K562 (cell line): ENCODE measurements around the gene NOSTRIN. TPM values are rescaled to one million over a fixed set of nuclear protein-coding genes. Genes with fewer than 3 reads are reported as not detected.

Experiments
- ATAC-seq: fragments of 200-7000 bp; cut with Tn5 transposase; 3 replicates; pipeline ENCODE4 v1.9.1; 2020; ENCODE audit warnings: moderate library complexity
- BruUV-seq: library from RNA; stranded (reverse); fragments of 400-500 nt; replicated peaks from 2 replicates; lab custom pipeline; 2021; lab: Mats Ljungman, UMichigan
- CTCF ChIA-PET: fragments of 300-600 bp; formaldehyde crosslinking; extraction: SDS; loops from one replicate; lab custom pipeline; 2021; ENCODE audit warnings: low intra/inter-chr PET ratio; lab: Yijun Ruan, JAX
- POLR2A ChIA-PET: fragments of 300-600, 350-650 bp; sonication (Branson Sonifier 250); formaldehyde crosslinking; extraction: SDS; loops from one replicate; lab custom pipeline; 2021; ENCODE audit warnings: antibody characterized with exemption, inconsistent platforms; lab: Yijun Ruan, JAX
- DNase-seq, 4 experiments: peaks; one replicate each; pipeline versions ENCODE4 v3.0.0 to v3.0.0-alpha.2; 2011 to 2018; ENCODE audit warnings: low spot score in 3 of 4, mixed read lengths in 3 of 4; ENCODE audit errors: extremely low read depth in 1 of 4
- FAIRE-seq: peaks from 2 replicates; lab custom pipeline; 2011; peaks lifted over from hg19 to GRCh38; lab: Jason Lieb, UNC
- H2AFZ ChIP-seq: 2 replicates; pipeline ENCODE4 v1.6.0; 2011; ENCODE audit warnings: low read depth, low read length, control low read depth, inconsistent platforms
- H3K27ac ChIP-seq: fragments of 200-600 bp; 3 replicates; pipeline ENCODE4 v1.8.0; 2011; ENCODE audit warnings: low read depth, mild to moderate bottlenecking, control low read depth, inconsistent platforms, low read length, moderate library complexity, mixed read lengths; ENCODE audit errors: extremely low read depth
- H3K27me3 ChIP-seq, 2 experiments: fragments of 300-600 bp in 1 of 2; 2 replicates in 1 of 2; 3 replicates in 1 of 2; pipeline versions ENCODE4 v1.6.0 to v1.8.0; 2011; ENCODE audit warnings: inconsistent platforms in 2 of 2, low read length in 2 of 2, mild to moderate bottlenecking in 1 of 2, mixed read lengths in 1 of 2, moderate library complexity in 1 of 2; ENCODE audit not compliant: control insufficient read depth in 2 of 2, insufficient read depth in 2 of 2
- H3K36me3 ChIP-seq: fragments of 300-600 bp; 3 replicates; pipeline ENCODE4 v1.8.0; 2011; ENCODE audit warnings: mild to moderate bottlenecking, low read length, inconsistent platforms; ENCODE audit not compliant: control insufficient read depth, insufficient read depth
- H3K4me1 ChIP-seq, 2 experiments: fragments of 200-600 bp in 1 of 2; replicated peaks in 1 of 2; 2 replicates in 1 of 2; 3 replicates in 1 of 2; pipeline versions ENCODE4 v1.5.1 to v1.8.0; 2011; ENCODE audit warnings: inconsistent platforms in 2 of 2, low read length in 2 of 2, mild to moderate bottlenecking in 1 of 2, mixed read lengths in 1 of 2, moderate library complexity in 1 of 2; ENCODE audit not compliant: control insufficient read depth in 2 of 2, insufficient read depth in 2 of 2
- H3K4me2 ChIP-seq: 2 replicates; pipeline ENCODE4 v1.6.1; 2011; ENCODE audit warnings: low read length, control low read depth, inconsistent platforms, mixed read lengths; ENCODE audit not compliant: insufficient read depth
- H3K4me3 ChIP-seq: fragments of 200-600 bp; sonication (generic), shearing (Covaris generic); 2 replicates; pipeline ENCODE4 v1.5.1; 2016; ENCODE audit warnings: control low read depth, inconsistent platforms
- H3K79me2 ChIP-seq: fragments of 200-600 bp; 3 replicates; pipeline ENCODE4 v1.8.0; 2011; ENCODE audit warnings: low read length, inconsistent platforms; ENCODE audit not compliant: control insufficient read depth, insufficient read depth
- H3K9ac ChIP-seq, 2 experiments: 2 replicates each; pipeline versions ENCODE4 v1.6.0 to v1.6.1; 2011; ENCODE audit warnings: low read depth in 2 of 2, low read length in 2 of 2, control low read depth in 1 of 2, inconsistent platforms in 1 of 2, mild to moderate bottlenecking in 1 of 2, mixed read lengths in 1 of 2; ENCODE audit not compliant: insufficient read depth in 1 of 2
- H3K9me1 ChIP-seq: one replicate; pipeline ENCODE4 v1.6.0; 2011; ENCODE audit warnings: inconsistent platforms, mild to moderate bottlenecking, low read length, moderate library complexity; ENCODE audit not compliant: control insufficient read depth, insufficient read depth
- H3K9me3 ChIP-seq: replicated peaks from 2 replicates; pipeline ENCODE4 v1.5.1; 2011; ENCODE audit warnings: low read depth, low read length, inconsistent platforms; ENCODE audit not compliant: control insufficient read depth, insufficient read depth
- H4K20me1 ChIP-seq: replicated peaks from 2 replicates; pipeline ENCODE4 v1.6.1; 2011; ENCODE audit warnings: low read length, inconsistent platforms, mixed read lengths; ENCODE audit not compliant: control insufficient read depth, insufficient read depth
- HDGF ChIP-seq: fragments of 450-650 bp; IDR thresholded peaks from 2 replicates; pipeline ENCODE4 v1.6.1; 2016
- KDM1A ChIP-seq, 2 experiments: fragments of 450-650 bp; IDR thresholded peaks; 2 replicates each; pipeline ENCODE4 v1.6.1; 2016; ENCODE audit warnings: mild to moderate bottlenecking in 2 of 2
- NCOA6 ChIP-seq: fragments of 450-650 bp; IDR thresholded peaks from 2 replicates; pipeline ENCODE4 v1.6.1; 2017; ENCODE audit warnings: mild to moderate bottlenecking
- NFE2L1 ChIP-seq: fragments of 450-650 bp; IDR thresholded peaks from 2 replicates; pipeline ENCODE4 v1.6.1; 2016; ENCODE audit warnings: missing genetic modification characterization, low read depth, mild to moderate bottlenecking, missing compliant biosample characterization, moderate library complexity, borderline replicate concordance
- PTBP1 ChIP-seq: fragments of 200-400 bp; formaldehyde crosslinking; IDR thresholded peaks from 2 replicates; pipeline ENCODE4 v1.6.1; 2017; ENCODE audit warnings: low read depth, low read length
- RFX5 ChIP-seq: IDR thresholded peaks from 2 replicates; pipeline ENCODE4 v1.6.1; 2011; ENCODE audit warnings: low read depth, mild to moderate bottlenecking, improper control_type of control experiment, low read length
- SMARCA5 ChIP-seq: fragments of 450-650 bp; IDR thresholded peaks from 2 replicates; pipeline ENCODE4 v1.6.1; 2016
- ZNF274 ChIP-seq: IDR thresholded peaks from 2 replicates; pipeline ENCODE4 v1.6.1; 2011; ENCODE audit warnings: low read depth, mild to moderate bottlenecking, low read length, moderate library complexity, borderline replicate concordance
- WGBS: fragments of 100-300 bp; shearing (Covaris generic); methylation state at CpG from one replicate; pipeline ENCODE4 v1.1.6; 2016; ENCODE audit warnings: low coverage, mixed read lengths; ENCODE audit not compliant: insufficient coverage; ENCODE audit errors: missing lambda C conversion rate; 5-methylcytosine and 5-hydroxymethylcytosine counted together
- in situ Hi-C: fragments of 300-500 bp; cut with MboI; formaldehyde crosslinking; loops from 4 replicates; pipeline ENCODE4 v1.15.0; 2018; ENCODE audit warnings: inconsistent platforms, mixed read lengths
- intact Hi-C: fragments of 100-400 bp; cut with micrococcal nuclease; formaldehyde crosslinking; loops from 2 replicates; pipeline ENCODE4 v1.14.2; 2022
- polyA plus RNA-seq, 8 experiments: library from polyadenylated mRNA; depleted of rRNA in 4 of 8; stranded (reverse) in 5 of 8; unstranded in 3 of 8; fragments of >200 nt; fragmentation: Nextera tagmentation in 2 of 8; fragmentation: Illumina TruSeq in 1 of 8; extraction: Ambion mirVana in 2 of 8; extraction: Trizol in 1 of 8; gene quantifications; 2 replicates each; pipeline versions ENCODE4 v1.2.1 to v1.2.3, GENCODE V29; 2011 to 2014; ENCODE audit warnings: inconsistent platforms in 1 of 8, missing spikeins in 1 of 8
- total RNA-seq, 7 experiments: library from RNA; depleted of rRNA in 6 of 7; stranded (reverse); fragments of >200 nt in 6 of 7; fragmentation: Illumina TruSeq in 2 of 7; extraction: Trizol in 2 of 7; gene quantifications; 2 replicates each; pipeline versions ENCODE4 v1.2.1 to v1.2.3, GENCODE V29; 2011 to 2021; ENCODE audit warnings: low replicate concordance in 1 of 7
- TF ChIP-seq, protein P1 (sequence below): fragments of 200-800 bp; sonication (Bioruptor generic); IDR thresholded peaks from 2 replicates; pipeline ENCODE4 v1.6.1; 2017; ENCODE audit warnings: missing genetic modification characterization, missing compliant biosample characterization
- TF ChIP-seq, protein P2 (sequence below): fragments of 450-650 bp; formaldehyde crosslinking; IDR thresholded peaks from 2 replicates; pipeline ENCODE4 v1.4.0; 2022; ENCODE audit warnings: missing genetic modification characterization
- TF ChIP-seq, protein P3 (sequence below): fragments of 250-450 bp; sonication (Bioruptor Pico); IDR thresholded peaks from 2 replicates; pipeline ENCODE4 v1.8.0; 2022; ENCODE audit warnings: inconsistent platforms, mild to moderate bottlenecking, moderate library complexity, borderline replicate concordance

NOSTRIN gene
- total and polyA plus RNA-seq, 9 of the 15 experiments (the other 6 are each of a cell fraction or from before 2014, with no cell fraction given), result 26.7 to 82.9 (median 56.3) TPM

DNA sequence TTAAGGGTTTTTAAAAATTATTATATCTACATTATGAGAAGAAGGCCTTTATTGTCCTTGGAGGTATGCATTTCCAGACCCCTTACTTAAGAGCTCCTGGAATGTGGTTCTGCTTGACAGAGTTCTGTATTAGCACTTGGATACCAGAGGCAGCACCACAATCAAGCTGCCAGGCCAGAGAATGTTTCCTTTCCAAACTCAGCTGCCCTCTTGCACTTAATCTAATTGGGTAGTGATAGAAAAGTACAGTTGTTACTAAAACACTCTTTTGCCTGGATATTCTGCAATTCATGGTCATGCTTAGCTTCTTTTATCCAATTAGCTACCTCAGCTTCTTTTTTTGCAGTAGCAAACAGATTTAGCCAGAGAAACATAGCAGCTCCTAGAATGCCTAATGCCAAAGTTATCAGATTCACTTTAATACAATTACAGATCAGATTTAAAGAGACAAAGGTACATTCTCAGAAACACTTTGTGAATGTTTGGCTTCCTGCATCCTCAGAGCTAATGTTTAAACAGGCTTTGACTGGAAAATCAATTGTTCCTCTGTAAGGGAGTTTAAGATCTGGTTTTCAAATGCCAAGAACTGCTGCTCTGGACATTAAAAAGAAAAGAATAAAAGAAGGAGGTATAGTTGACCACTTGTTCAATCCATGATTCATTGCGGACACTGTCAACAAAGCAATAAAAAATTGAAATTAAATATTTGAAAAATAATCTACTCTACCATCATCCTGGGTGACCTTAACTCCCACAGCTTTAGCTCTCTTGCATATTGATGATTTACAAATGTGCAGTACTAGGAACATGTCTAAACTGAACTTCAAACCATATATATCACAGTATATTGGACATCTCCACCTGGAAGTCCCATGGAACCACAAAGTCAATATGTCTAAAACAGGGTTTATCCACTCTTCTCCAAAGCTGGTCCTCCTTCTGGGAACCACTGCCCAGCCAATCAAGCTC is 12.8 kb downstream of the NOSTRIN start:
- FAIRE-seq, result no peak
- intact Hi-C loops, result no loop called here
- no peak for DNase-seq
- ATAC-seq, result no peak
- no TSS peak for BruUV-seq
- WGBS, result 94% methylated on average over 1 of the region's 1 CpG
- no peaks in the 10 kb centered on the region for H4K20me1 ChIP-seq
- in situ Hi-C loops, result no loop called here
- H3K4me1 ChIP-seq, result peaks cover 0 to 30% of the 10 kb centered on the region in 2 experiments; a peak in 4 of 5 replicates
- H3K9me3 ChIP-seq, result no peaks in the 10 kb centered on the region
- H3K4me2 ChIP-seq, result no peak overlapping the region
- ChIA-PET POLR2A (interaction anchor here (0.5 to 7.9 kb wide), 6 partner anchors 9 to 874 kb away, joined by 3 to 81 read pairs (median 3); partner anchors contain the start of gene NOSTRIN), CTCF (no interaction called here)
- peaks cover 54% of the 10 kb centered on the region for H3K36me3 ChIP-seq
- H3K27me3 ChIP-seq, result no peaks in the 10 kb centered on the region
- H3K27ac ChIP-seq, result no peak overlapping the region
- H3K4me3 ChIP-seq, result no peak overlapping the region
- no peaks in the 10 kb centered on the region for H3K9me1 ChIP-seq
- no peak for TF ChIP-seq SMARCA5
- no peak for TF ChIP-seq KDM1A (IDR thresholded peaks at IDR 0.05)
- no peak for TF ChIP-seq NCOA6
- no peak for TF ChIP-seq HDGF
- TF ChIP-seq, protein P1, sequence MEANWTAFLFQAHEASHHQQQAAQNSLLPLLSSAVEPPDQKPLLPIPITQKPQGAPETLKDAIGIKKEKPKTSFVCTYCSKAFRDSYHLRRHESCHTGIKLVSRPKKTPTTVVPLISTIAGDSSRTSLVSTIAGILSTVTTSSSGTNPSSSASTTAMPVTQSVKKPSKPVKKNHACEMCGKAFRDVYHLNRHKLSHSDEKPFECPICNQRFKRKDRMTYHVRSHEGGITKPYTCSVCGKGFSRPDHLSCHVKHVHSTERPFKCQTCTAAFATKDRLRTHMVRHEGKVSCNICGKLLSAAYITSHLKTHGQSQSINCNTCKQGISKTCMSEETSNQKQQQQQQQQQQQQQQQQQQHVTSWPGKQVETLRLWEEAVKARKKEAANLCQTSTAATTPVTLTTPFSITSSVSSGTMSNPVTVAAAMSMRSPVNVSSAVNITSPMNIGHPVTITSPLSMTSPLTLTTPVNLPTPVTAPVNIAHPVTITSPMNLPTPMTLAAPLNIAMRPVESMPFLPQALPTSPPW (CRISPR knock-in tag), result no peak
- TF ChIP-seq RFX5, result no peak
- TF ChIP-seq NFE2L1, result no peak
- TF ChIP-seq, protein P2, sequence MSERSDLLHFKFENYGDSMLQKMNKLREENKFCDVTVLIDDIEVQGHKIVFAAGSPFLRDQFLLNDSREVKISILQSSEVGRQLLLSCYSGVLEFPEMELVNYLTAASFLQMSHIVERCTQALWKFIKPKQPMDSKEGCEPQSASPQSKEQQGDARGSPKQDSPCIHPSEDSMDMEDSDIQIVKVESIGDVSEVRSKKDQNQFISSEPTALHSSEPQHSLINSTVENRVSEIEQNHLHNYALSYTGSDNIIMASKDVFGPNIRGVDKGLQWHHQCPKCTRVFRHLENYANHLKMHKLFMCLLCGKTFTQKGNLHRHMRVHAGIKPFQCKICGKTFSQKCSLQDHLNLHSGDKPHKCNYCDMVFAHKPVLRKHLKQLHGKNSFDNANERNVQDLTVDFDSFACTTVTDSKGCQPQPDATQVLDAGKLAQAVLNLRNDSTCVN (CRISPR knock-in tag), result no peak
- TF ChIP-seq PTBP1, result no peak
- no peak for TF ChIP-seq ZNF274
- TF ChIP-seq, protein P3, sequence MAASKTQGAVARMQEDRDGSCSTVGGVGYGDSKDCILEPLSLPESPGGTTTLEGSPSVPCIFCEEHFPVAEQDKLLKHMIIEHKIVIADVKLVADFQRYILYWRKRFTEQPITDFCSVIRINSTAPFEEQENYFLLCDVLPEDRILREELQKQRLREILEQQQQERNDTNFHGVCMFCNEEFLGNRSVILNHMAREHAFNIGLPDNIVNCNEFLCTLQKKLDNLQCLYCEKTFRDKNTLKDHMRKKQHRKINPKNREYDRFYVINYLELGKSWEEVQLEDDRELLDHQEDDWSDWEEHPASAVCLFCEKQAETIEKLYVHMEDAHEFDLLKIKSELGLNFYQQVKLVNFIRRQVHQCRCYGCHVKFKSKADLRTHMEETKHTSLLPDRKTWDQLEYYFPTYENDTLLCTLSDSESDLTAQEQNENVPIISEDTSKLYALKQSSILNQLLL (CRISPR knock-in tag), result no peak
- no peak overlapping the region for H2AFZ ChIP-seq
- H3K79me2 ChIP-seq, result peaks cover 3% of the 10 kb centered on the region; the same call in 1 of the 3 replicates
- no peak overlapping the region for H3K9ac ChIP-seq
